BE2C (cell line): ENCODE results near the gene TOB2.
"Not testable (repeated sequence)": the region's sequence is repeated elsewhere in the genome, so short reads cannot be mapped to it uniquely, and the experiment has no call there.

Experiments
- DNase-seq: peaks from one replicate; pipeline ENCODE4 v3.0.0-alpha.2; 2020
- H3K27me3 ChIP-seq: fragments of 250-450 bp; sonication (Bioruptor Pico); 2 replicates; pipeline ENCODE4 v1.5.1; 2020; ENCODE audit warnings: mild to moderate bottlenecking
- H3K36me3 ChIP-seq: fragments of 250-450 bp; sonication (Bioruptor Pico); 2 replicates; pipeline ENCODE4 v1.5.1; 2020; ENCODE audit warnings: mild to moderate bottlenecking
- H3K4me1 ChIP-seq: fragments of 250-450 bp; sonication (Bioruptor Pico); 2 replicates; pipeline ENCODE4 v1.5.1; 2020
- H3K4me3 ChIP-seq: 2 replicates; pipeline ENCODE4 v1.5.1; 2011; ENCODE audit warnings: low read depth, low read length
- H3K9me3 ChIP-seq: fragments of 250-450 bp; sonication (Bioruptor Pico); 2 replicates; pipeline ENCODE4 v1.5.1; 2020
- TF ChIP-seq, protein P1 (sequence below): IDR thresholded peaks from 2 replicates; pipeline ENCODE4 v1.5.1; 2012; ENCODE audit warnings: mild to moderate bottlenecking, low read depth, low read length

Gene TOB2

DNA sequence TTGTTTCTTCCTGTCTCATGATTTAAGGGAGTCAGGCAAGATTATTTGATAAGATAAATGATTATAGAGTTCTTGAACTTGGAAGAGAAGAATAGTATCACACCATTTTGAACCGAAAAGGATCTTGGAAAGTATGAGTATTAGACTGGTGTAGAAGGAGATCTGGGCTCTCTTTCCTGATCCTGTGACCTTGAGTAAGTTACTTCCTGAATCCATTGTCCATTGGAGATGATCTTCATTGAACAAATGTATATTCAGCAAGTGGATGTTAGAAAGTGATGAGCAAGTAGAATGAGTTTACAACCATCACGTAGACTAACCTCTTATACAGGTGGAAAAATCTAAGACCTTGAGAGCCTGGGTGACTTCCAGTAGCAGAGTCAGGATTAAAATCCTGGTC lies 24.3 kb upstream of the TOB2 start:
- peaks cover 36% of the 10 kb centered on the region for H3K36me3 ChIP-seq
- H3K4me1 ChIP-seq, result peaks cover 3% of the 10 kb centered on the region; the same call in 1 of the 2 replicates

DNA sequence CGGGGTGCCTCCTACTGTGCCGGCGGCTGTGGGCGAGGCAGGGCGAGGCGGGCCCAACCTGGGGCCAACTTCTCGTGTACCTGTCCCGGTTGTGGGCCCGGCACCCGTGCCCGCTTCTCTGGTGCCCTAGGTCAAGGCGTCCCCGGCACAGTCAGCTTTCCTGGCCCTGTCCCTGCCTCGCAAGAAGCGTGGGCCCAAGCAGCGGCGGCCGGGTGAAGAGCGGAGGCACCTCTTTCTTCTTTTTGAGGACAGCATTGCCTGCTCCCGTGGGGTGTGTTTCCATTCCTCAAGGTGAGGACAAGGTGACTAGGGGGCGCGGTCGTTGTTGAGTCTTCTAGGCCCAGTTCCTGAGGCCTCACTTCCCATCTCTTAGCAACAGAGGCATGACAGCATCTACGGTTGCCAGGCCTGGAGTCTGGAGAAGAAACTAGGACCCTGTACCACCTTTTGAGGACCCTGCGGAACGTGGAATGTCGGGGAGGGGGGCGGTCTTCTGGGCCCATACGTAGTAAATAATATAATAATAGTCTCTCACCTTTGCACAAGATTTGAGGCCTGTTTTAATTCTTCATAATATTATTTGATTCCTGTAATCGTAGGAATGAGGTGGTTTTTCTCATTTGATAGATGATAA lies 22.7 kb upstream of the TOB2 start:
- Histone ChIP-seq H3K9me3 (no peaks in the 10 kb centered on the region), H3K27me3 (no peaks in the 10 kb centered on the region), H3K36me3 (peaks cover 52% of the 10 kb centered on the region), H3K4me3 (peak overlapping the region; percentile 98), H3K4me1 (peaks cover 3% of the 10 kb centered on the region; the same call in 1 of the 2 replicates)
- DNase-seq, result peak; percentile 52
- TF ChIP-seq, protein P1, sequence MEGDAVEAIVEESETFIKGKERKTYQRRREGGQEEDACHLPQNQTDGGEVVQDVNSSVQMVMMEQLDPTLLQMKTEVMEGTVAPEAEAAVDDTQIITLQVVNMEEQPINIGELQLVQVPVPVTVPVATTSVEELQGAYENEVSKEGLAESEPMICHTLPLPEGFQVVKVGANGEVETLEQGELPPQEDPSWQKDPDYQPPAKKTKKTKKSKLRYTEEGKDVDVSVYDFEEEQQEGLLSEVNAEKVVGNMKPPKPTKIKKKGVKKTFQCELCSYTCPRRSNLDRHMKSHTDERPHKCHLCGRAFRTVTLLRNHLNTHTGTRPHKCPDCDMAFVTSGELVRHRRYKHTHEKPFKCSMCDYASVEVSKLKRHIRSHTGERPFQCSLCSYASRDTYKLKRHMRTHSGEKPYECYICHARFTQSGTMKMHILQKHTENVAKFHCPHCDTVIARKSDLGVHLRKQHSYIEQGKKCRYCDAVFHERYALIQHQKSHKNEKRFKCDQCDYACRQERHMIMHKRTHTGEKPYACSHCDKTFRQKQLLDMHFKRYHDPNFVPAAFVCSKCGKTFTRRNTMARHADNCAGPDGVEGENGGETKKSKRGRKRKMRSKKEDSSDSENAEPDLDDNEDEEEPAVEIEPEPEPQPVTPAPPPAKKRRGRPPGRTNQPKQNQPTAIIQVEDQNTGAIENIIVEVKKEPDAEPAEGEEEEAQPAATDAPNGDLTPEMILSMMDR, result no peak

More for the DNA sequence above, 24.3 kb upstream of the TOB2 start:
- Histone ChIP-seq H3K27me3 (no peaks in the 10 kb centered on the region), H3K4me3 (no peak overlapping the region), H3K9me3 (no peaks in the 10 kb centered on the region)
- TF ChIP-seq, protein P1, result no peak
- no peak for DNase-seq

DNA sequence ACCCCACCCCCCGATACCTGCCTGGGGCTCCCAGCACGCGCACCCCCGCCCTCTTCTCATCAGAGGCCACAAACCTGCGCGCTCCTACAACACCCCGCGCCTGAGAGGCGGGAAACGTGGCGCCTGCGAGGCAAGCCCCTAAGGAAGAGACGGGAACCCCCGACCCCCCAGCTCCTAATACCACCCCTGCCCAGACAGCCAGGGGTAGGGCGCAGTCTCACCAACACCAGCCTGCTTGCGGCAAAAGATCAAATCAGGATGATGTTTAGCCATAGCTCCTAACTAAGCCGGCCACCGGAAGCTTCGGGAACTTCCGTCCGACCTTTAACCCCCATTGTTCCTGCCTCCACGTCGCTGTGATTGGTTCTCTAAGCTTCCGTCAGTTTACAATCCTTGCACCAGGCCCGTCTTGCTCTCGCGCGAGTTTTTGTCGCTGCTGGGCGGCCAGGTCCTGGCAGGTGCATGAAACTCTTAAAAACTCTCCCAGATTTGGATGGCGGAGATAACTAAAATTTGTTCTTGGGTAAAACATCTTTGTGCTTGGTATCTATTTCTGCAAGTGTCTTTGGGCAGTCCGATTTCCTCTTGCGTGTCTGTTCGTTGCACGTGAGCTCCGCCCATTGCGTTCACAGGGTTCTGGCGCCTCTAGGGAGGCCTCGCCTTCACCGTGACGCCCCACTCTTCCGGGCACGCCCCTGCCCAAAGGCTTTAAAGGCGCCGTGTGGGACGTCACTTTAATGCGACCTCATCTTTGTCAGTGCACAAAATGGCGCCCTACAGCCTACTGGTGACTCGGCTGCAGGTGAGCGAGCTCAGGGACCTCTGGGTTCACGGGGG lies 22.0 kb upstream of the TOB2 start, which contains the start of the genes ACO2 and PHF5A:
Gene ACO2 (plus strand): TSS at position 737 of the 837 bp plus-strand sequence. CDS start 30 bp downstream, at position 767.
Gene PHF5A (minus strand): TSS at position 312 of the 837 bp plus-strand sequence. CDS start 39 bp downstream, at position 273.
- Histone ChIP-seq H3K4me3 (peak within 1 kb of the TSS; percentile 98), H3K4me1 (peaks cover 3% of the 10 kb centered on the region; the same call in 1 of the 2 replicates), H3K27me3 (no peaks in the 10 kb centered on the region), H3K36me3 (peaks cover 59% of the 10 kb centered on the region), H3K9me3 (no peaks in the 10 kb centered on the region)
- peak; percentile 97 for DNase-seq
- TF ChIP-seq, protein P1, result no peak

DNA sequence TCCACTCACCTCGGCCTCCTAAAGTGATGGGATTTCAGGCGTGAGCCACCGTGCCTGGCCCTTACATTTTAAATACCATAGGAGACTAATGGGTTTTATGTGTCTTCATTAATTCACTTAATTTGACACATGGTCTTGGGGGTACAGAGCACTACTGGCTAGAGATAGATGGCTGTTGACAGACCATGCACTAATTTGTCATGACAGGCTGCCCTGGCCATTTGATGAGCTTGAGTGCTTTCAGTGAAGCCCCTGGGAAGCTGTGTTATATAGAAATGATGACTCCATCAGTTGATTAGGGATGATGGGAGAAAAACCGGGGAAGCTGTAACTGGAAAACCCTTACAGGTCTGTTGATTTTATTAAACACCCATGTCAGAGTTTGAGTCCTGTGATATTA lies 15.3 kb upstream of the TOB2 start:
- no peak for DNase-seq
- H3K36me3 ChIP-seq, result peaks cover 84% of the 10 kb centered on the region
- no peaks in the 10 kb centered on the region for H3K9me3 ChIP-seq
- H3K4me3 ChIP-seq, result no peak overlapping the region
- H3K27me3 ChIP-seq, result no peaks in the 10 kb centered on the region
- H3K4me1 ChIP-seq, result no peaks in the 10 kb centered on the region; the same call in 1 of the 2 replicates
- TF ChIP-seq, protein P1, result no peak

DNA sequence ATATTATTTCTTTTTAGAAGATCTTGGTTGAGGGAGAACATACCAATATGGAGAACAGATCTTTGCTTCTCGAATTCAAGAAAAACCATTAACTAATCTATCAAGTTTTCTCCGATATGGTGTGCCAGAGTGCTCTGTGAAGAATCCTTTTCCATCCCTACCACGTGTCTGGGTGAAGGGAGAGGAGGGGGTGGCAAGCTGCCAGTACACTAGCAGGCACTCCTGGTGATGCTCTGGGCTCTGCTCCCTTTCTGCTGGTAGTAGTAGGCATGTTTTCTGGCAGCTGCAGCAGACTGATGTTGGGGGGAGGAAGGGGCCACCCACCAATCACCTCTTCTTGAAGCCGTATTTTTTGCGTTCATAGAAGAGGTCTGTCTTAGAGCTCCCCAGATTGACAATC lies 13.5 kb upstream of the TOB2 start:
- H3K27me3 ChIP-seq, H3K4me1 ChIP-seq, H3K9me3 ChIP-seq, H3K4me3 ChIP-seq: not testable (repeated sequence)
- peak; percentile 83 for DNase-seq
- peaks cover 68% of the 10 kb centered on the region for H3K36me3 ChIP-seq

DNA sequence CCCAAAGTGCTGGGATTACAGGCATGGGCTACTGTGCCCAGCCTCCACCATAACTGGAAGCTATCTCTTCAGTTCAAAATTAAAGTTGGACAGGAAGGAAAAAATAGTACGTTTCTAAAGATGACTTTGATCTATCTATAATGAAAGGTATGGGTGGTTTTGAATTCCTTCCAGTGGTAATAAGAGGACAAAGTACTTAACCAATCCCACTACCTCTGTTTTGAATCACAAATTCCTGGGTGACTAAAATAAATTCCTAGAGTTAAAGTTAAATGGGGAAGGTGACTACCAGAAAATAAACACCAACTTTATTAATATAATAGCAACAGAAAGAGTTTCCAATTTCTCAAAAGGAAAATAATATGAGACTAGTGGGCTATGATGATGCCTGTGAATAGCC lies 12.8 kb upstream of the TOB2 start:
- Histone ChIP-seq H3K4me3 (no peak overlapping the region), H3K4me1 (no peaks in the 10 kb centered on the region; the same call in 1 of the 2 replicates), H3K9me3 (no peaks in the 10 kb centered on the region), H3K27me3 (no peaks in the 10 kb centered on the region), H3K36me3 (peaks cover 61% of the 10 kb centered on the region)
- DNase-seq, result no peak
- TF ChIP-seq, protein P1, result no peak
